Measurements from ENCODE around the gene SNX27.

Gene SNX27

DNA sequence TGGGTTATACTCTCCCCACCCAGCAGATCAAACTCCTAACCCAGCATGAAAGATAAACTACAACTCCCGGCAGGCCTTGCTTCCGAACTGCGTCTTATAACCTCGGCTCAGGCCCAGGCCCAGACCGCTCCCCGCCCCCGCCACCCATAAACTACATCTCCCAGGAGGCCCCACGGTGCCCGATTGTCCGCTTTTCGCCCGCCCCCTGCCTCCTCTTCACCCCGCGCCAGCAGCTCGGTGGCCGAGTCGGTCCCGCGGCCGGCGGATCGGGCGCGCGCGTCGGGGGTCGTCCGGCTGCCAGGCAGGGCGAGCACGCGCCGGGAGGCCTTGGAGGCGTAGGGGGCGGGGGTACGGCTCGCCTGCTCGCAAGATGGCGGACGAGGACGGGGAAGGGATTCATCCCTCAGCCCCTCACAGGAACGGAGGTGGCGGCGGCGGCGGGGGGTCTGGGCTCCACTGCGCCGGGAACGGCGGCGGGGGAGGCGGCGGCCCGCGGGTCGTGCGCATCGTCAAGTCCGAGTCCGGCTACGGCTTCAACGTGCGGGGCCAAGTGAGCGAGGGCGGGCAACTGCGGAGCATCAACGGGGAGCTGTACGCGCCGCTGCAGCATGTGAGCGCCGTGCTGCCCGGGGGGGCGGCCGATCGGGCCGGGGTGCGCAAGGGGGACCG lies at the start of gene SNX27:
Gene SNX27 (plus strand): TSS at position 219 of the 669 bp plus-strand sequence. CDS start 152 bp downstream, at position 371.
- peak; percentile 94 for DNase-seq (ENCODE audit: low read depth, low spot score)
- in situ Hi-C loops (cut with HindIII; ENCODE audit: low sequenced_read_pairs): no loop called here
- TF ChIP-seq, protein P1, sequence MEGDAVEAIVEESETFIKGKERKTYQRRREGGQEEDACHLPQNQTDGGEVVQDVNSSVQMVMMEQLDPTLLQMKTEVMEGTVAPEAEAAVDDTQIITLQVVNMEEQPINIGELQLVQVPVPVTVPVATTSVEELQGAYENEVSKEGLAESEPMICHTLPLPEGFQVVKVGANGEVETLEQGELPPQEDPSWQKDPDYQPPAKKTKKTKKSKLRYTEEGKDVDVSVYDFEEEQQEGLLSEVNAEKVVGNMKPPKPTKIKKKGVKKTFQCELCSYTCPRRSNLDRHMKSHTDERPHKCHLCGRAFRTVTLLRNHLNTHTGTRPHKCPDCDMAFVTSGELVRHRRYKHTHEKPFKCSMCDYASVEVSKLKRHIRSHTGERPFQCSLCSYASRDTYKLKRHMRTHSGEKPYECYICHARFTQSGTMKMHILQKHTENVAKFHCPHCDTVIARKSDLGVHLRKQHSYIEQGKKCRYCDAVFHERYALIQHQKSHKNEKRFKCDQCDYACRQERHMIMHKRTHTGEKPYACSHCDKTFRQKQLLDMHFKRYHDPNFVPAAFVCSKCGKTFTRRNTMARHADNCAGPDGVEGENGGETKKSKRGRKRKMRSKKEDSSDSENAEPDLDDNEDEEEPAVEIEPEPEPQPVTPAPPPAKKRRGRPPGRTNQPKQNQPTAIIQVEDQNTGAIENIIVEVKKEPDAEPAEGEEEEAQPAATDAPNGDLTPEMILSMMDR (IDR thresholded peaks at IDR 0.05; ENCODE audit: low read depth, low read length): no peak
- H3K4me3 ChIP-seq (ENCODE audit: low read depth, low read length): peak within 1 kb of the TSS; percentile 82

DNA sequence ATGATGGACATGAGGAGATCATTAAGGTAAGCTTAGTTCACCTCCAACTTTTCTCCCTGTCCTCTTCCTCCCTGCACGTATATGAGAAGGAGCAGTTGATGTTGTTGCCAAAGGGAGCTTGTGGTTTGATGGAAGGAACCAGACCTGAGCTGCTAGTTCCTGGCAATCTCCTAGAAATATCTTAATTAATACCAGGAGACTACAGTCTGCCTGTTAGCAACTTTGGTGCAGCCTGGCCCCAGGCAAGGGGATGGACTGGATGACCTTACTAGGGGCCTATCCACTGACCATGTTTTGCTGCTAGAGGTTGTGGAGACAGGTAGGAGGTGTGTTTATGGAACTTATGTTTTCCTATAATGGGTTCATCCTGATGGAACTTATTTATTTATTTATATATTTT lies 49.2 kb upstream of the SNX27 start:
- in situ Hi-C loops (cut with HindIII; ENCODE audit: low sequenced_read_pairs): no loop called here
- H3K4me3 ChIP-seq (ENCODE audit: low read depth, low read length): no peak overlapping the region
- TF ChIP-seq, protein P1 (IDR thresholded peaks at IDR 0.05; ENCODE audit: low read depth, low read length): no peak
- DNase-seq (ENCODE audit: low read depth, low spot score): no peak

DNA sequence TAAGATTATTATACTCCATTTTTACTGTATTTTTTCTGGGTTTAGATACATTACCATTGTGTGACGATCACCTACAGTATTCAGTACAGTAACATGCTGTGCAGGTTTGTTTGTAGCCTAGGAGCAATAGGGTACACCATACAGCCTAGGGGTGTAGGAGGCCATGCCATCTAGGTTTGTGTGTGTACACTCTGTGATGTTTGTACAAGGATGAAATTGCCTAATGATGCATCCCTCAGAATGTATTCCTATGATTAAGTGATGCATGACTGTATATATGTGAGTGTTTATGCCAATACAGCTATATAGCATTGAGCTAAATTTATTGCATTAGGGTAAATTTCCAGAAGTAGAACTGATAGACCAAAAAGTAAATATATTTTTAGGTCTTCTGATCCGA lies 48.5 kb upstream of the SNX27 start:
- no peak for DNase-seq (ENCODE audit: low read depth, low spot score)
- in situ Hi-C loops (cut with HindIII; ENCODE audit: low sequenced_read_pairs): no loop called here
- TF ChIP-seq, protein P1 (IDR thresholded peaks at IDR 0.05; ENCODE audit: low read depth, low read length): no peak
- no peak overlapping the region for H3K4me3 ChIP-seq (ENCODE audit: low read depth, low read length)

DNA sequence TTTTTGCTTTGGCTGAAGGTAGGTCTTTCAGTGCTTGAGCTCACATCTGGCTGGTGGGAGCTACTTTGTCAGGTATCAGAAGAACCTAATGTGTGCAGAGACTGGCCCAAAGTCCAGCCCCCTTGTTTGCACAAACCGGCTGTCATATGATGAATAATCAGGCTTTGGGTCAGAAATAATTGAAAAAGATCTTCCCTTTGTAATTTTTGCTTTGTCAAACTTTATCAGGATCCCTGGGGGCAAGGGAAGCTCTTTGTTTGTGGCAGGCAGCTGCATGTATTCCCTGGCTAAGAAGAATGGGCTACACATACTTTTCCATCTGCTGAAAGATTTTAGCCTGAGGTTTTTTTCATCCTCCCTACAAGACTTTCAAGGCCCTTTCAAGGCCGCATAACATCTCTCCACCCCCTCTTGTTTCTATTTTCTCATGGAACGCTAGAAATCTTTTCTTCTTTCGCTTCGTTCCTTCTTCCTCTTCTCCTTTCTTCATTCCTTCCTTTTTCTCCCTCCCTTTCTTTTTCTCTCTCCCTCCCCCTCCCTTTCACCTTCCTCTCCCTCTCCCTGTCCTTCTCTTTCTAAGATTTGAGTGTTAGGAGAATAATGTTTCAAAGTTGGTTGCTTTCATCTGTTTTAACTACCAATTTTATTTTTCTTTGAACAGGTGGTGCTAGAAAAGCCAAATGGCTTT lies 46.2 kb upstream of the SNX27 start:
- no peak for DNase-seq (ENCODE audit: low read depth, low spot score)
- TF ChIP-seq, protein P1 (IDR thresholded peaks at IDR 0.05; ENCODE audit: low read depth, low read length): no peak
- no peak overlapping the region for H3K4me3 ChIP-seq (ENCODE audit: low read depth, low read length)
- in situ Hi-C loops (cut with HindIII; ENCODE audit: low sequenced_read_pairs): no loop called here

DNA sequence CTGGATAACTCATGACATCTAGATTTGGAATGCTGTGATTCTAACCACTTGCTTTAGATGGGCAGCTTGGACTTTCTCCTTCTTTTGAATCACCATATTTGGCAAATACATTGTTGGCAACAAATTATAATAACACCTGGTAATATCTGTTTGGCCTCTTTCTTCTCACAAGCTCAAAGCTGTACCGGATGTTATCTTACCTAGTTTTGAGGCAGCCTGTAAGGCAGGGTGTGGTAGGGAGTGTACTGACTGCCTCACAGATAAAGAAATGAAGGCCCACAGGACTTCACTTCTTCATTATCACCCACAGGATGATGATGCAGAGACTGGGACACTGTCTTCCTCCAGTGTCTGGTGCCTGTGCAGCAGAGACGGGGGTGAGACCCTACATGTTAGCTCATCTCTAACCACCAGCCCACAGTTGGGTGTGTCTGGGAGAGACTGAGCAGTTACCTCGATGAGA lies 43.2 kb upstream of the SNX27 start:
- no peak for DNase-seq (ENCODE audit: low read depth, low spot score)
- in situ Hi-C loops (cut with HindIII; ENCODE audit: low sequenced_read_pairs): no loop called here

DNA sequence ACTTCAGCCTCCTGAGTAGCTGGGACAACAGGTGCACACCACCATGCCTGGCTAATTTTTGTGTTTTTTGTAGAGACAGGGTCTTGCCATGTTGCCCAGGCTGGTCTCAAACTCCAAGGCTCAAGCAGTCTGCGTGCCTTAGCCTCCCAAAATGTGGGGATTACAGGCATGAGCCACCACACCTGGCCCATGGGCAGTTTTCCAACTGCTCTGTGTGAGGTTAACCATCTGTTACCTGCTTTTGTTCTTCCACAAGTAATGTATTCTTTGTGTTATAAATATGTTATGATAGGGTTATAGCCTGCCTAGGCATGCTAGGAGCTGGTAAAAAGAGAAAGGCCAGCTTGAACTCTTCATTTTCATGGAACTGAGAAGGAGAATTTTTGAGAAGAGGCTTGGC lies 41.0 kb upstream of the SNX27 start:
- in situ Hi-C loops (cut with HindIII; ENCODE audit: low sequenced_read_pairs): no loop called here
- no peak for DNase-seq (ENCODE audit: low read depth, low spot score)
- no peak overlapping the region for H3K4me3 ChIP-seq (ENCODE audit: low read depth, low read length)
- TF ChIP-seq, protein P1 (IDR thresholded peaks at IDR 0.05; ENCODE audit: low read depth, low read length): no peak

More for the DNA sequence above, 43.2 kb upstream of the SNX27 start:
- TF ChIP-seq, protein P1 (IDR thresholded peaks at IDR 0.05; ENCODE audit: low read depth, low read length): no peak
- H3K4me3 ChIP-seq (ENCODE audit: low read depth, low read length): no peak overlapping the region

All from astrocyte of the spinal cord (primary cell).